D721Med (cell line): ENCODE results near the gene SMIM3.
A peak's percentile ranks its signal among the peaks of the same experiment; 100 is the strongest.
"Not testable (repeated sequence)": the region's sequence is repeated elsewhere in the genome, so short reads cannot be mapped to it uniquely, and the experiment has no call there.

ENCODE experiments used
- DNase-seq: peaks from one replicate; pipeline ENCODE4 v3.0.0; 2011; ENCODE audit warnings: low spot score; ENCODE audit not compliant: insufficient read length
- FAIRE-seq: peaks from 2 replicates; lab custom pipeline; 2011; peaks lifted over from hg19 to GRCh38; lab: Jason Lieb, UNC
- CTCF ChIP-seq: IDR thresholded peaks from 2 replicates; pipeline ENCODE4 v1.5.1; 2012; ENCODE audit warnings: mild to moderate bottlenecking, control low read depth; ENCODE audit not compliant: insufficient read depth; ENCODE audit errors: missing control alignments

Gene SMIM3

GRCh38 chr5:150778517-150779396, at the start of gene SMIM3:
SMIM3 (plus strand) TSS chr5:150778757; CDS start chr5:150795441, 16,684 bp downstream.
- DNase-seq, result no peak
- peak; percentile 51 for TF ChIP-seq CTCF
- no peak for FAIRE-seq

- FAIRE-seq (no peak), DNase-seq (no peak)
- TF ChIP-seq CTCF, result no peak
Measured at GRCh38 chr5:150729859-150730258, 48.7 kb upstream of the SMIM3 start.

GRCh38 chr5:150731669-150732242, 46.8 kb upstream of the SMIM3 start:
- FAIRE-seq (no peak), DNase-seq (no peak)
- no peak for TF ChIP-seq CTCF

- no peak for TF ChIP-seq CTCF
- FAIRE-seq (no peak), DNase-seq (no peak)
Measured at GRCh38 chr5:150734579-150735384, 43.8 kb upstream of the SMIM3 start.

- no peak for FAIRE-seq
- DNase-seq, result no peak
- TF ChIP-seq CTCF, result no peak
Measured at GRCh38 chr5:150738862-150739261, 39.7 kb upstream of the SMIM3 start.

- DNase-seq (no peak), FAIRE-seq (no peak)
- TF ChIP-seq CTCF, result no peak
Measured at GRCh38 chr5:150740992-150741391, 37.6 kb upstream of the SMIM3 start.

GRCh38 chr5:150742455-150743141, 36.0 kb upstream of the SMIM3 start:
- FAIRE-seq, DNase-seq: not testable (repeated sequence)

GRCh38 chr5:150743142-150743488, 35.4 kb upstream of the SMIM3 start:
- FAIRE-seq, result not testable (repeated sequence)

More at GRCh38 chr5:150743142-150743488, 35.4 kb upstream of the SMIM3 start:
- DNase-seq, result not testable (repeated sequence)
